ENCODE measurements around the gene IQSEC2.

Gene IQSEC2

GRCh38 chrX:53305219-53305995, 24.0 kb upstream of the IQSEC2 start:
- no peak for DNase-seq

- no peak for DNase-seq
Measured at GRCh38 chrX:53303195-53303594, 21.8 kb upstream of the IQSEC2 start.

DNA sequence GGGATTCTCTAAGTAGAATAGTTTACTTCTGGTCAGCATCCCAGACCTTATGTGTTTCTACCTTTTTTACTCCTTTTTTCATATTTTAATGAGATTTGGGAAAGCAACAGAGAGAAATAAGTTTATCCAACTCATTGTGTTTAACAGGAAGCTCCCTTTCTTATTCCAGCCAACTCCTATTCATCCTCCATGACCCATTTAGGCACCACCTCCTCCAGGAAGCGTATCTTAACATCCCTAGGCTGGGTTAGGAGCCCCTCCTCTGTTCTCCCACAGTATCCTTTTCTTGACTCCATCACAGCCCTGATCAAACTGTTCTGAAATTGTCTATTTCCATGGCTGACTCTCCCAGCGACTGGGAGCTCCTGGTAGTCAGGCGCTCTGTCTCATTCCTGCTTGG, 18.8 kb upstream of the IQSEC2 start:
- DNase-seq: no peak

DNA sequence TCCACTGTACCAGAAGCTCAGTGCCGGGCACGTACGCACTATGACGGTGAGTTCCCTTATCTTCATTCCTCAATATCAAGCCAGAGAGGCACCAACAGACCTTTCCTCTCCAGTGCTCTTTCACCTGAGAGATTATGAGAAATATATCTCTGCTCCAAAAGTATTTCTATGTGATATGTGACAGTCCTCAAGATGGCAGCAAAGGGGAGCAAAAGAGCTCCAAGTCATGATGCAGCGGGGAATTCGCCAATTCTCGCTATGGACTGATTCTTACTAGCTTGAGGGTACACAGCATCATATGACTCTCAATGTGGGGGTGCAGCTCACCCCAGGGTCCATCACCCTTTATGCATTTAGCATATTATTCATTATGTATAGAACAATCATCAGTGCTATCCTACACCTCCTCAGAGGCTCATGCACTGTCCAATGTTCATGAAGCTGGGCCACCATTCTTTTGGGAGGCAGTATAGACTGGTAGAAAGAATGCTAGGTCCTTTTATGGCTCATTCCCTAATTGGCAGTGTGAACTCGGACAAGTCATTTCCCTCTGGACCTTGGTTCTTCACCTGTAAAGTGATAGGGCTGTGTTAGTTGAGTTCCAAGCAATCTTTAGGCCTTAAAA, 12.8 kb upstream of the IQSEC2 start:
- no peak for DNase-seq

DNA sequence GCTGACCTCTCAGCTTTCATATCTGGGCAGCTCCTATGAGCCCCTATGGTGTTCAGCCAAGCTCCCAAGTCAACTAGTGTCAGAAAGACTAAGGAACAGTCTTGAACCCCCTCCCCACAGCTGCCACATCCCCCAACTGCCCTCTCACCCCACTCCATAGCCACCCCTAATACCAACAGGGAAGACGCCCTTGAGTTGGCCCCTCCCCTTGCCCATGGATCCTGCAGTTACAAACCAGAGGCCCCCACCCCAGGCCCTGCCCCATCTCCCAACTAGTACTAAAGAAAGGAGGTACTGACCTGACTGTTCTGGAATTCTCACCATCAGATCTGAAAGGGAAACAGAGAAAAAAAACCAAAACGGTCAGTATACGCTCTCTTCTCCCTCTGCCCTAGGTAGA, 10.2 kb upstream of the IQSEC2 start:
- no peak for DNase-seq

DNA sequence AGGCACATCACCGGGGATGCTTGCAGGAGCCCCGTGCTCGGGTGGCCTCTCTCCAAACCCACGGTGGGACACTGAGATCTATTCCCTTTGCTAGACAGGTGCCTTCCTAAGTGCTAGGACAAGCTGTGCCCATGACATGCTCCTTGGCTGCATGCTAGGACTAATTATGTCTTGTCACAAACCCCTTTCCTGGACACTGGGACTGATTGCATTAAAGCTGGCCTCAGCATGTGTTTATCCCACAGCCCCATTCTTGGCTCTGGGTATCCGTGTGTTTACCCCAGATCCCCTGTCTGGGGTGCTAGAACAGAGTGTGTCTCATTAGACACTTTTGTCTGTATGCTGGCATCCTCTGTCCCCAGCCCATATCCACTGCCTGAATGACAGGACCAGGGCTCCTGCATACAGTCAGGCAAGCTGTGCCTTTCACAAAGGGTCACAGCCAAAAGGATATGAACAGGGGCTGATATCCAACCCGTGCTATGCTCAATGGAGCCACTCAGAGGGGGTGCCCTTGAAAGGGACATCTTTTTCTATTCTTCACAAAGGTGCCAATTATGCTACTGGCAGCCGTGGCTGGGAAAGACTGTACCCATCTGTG, 9.2 kb upstream of the IQSEC2 start:
- DNase-seq: no peak

- no peak for DNase-seq
Measured at GRCh38 chrX:53288189-53288588, 6.8 kb upstream of the IQSEC2 start.

GRCh38 chrX:53287493-53288138, 6.2 kb upstream of the IQSEC2 start:
- peak; percentile 3 to 84 for DNase-seq

- DNase-seq: no peak
Measured at GRCh38 chrX:53286171-53286570, 4.8 kb upstream of the IQSEC2 start.

DNA sequence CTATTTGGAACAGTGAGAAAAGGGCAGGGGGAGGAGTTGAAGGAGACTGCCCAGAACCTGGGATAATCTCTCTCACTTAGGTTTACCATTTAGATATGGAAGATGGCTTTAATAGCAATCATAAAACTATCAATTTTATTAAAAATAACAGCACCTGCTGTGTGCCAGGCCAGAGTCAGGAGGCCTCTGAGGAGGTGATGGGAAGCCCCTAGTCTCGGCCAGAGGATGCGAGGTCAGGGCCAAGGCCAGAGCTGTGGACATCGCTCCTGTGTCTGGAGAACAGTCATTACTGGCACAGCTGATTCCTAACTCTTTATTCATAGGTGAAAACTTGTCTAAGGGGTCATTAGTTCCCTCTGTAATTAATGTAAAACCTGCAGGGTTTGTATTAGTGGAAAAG, 4.2 kb upstream of the IQSEC2 start:
- DNase-seq: no peak

- DNase-seq: peak in 1 of 2 donors; percentile 4
Measured at GRCh38 chrX:53284684-53285447, 3.5 kb upstream of the IQSEC2 start.

GRCh38 chrX:53283567-53283966, 2.2 kb upstream of the IQSEC2 start:
- DNase-seq: no peak

DNA sequence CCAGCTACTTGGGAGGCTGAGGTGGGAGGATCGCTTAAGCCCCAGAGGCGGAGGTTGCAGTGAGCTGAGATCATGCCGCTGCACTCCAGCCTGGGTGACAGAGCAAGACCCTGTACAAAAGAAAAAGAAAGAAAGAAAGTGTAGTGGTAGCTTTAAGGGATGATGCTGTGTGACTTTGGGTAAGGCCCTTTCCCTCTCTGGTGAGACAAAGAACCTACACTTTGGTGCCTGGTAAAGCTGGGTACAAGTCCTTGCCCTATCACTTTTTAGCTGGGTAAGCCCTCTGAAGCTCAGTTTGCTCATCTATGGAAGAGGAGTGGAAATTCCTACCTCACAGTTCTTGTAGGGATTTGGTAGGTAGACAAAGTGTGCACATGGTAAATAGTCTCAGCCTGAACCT, 1.7 kb upstream of the IQSEC2 start:
- no peak for DNase-seq

DNA sequence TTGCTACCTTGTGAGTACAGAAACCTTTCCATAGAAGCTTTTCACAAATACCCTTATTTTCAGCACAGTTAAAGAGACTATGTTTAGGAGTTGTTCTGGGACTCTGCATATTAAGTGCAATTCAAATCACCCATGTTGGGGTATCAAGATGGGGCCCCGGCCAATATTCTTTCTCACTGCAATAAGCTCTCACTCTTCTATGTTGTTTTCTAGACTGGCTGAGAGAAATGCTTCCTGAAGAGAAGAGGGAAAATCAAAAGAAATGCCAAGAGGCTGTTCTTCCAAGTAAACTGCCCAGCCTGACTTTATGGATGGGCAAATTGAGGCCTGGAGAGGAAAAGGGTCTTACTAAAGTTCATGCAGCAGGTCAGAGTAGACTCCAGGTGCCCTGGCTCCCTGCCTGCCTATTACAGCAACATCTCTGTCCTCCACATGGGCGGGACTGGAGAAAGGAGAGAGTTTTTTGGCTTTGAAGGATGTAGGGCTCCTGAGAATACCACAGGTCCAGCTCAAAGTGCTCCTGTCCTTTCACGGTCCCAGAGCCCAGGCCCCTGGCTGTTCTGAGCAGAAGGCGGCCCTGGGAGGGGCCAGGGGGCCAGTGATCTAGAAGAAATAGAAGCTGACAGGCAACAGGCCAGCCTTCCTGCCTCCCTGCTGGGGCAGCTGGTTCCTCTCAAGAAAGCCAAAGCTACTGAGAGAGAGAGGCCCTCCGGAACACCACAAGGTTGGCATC, 745 bp upstream of the IQSEC2 start:
- no peak for DNase-seq

- peak in 1 of 2 donors; percentile 20 for DNase-seq
Measured at GRCh38 chrX:53280331-53281320, 758 bp downstream of the IQSEC2 start.

DNA sequence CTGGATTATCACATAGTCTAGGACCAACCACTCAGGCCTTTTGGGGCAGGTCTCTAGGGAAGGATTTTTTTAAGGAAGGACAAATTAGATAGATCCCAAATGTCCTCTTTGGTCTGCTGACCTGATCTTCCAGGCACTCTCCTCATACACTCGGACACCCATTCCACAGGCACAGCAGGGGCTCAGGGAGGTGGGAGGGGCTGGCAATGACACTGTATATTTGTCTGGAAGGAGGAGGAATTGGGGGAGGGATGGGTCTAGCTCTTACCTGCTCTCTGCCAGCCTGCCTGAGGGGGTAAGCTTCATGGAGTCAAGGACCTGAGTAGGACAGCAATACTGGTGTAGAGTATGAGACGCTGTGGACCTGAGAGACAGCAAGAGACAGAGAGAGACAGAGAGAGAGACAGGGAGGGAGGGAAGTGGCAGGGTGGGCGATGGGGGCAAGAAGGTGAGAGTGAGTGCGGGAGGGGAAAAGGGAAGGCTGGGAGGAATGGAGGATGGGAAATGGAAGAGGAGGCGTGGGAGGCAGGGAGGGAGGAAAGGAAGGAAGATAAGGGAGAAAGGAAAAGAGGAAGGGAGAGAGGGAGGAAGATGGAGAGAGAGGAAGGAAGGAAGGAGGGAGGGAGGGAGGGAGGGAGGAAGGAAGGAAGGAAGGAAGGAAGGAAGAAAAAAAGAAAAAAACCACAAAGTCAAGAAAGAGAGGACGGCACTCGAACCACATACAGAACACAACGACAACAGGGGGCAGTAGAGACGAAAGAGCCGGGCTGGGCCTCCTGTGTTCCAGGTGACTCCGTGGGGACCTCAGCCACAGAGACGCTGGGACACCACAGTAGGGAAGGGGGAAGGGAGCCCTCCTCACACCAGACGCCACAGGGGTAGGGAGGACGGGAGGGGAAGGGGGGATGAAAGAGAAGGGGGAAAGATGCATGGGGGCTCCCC, 1.8 kb downstream of the IQSEC2 start:
- DNase-seq: no peak

DNA sequence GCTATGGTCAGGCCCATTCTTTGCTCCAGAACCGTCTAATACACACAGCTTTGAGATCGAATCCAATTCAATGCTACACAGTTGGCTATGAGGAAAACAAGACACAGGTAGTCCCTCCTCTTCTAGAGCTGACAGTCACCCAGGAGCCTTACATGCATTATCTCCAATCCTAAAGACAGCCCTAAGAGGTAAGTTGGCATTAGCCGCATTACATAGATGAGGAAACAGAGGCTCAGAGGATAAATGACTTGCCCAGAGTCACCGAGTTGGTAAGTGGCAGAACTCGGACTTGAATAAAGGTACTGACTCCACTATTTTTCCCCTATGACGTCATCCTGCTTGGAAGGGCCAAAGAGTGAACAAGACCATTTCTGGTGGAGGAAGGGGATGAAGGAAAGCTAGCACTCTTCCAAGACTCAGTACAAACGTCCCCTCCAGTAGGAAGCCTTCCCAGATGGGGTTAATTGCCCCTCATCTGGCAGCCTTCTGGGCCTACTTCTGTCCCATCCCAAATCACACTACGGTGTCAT, 8.5 kb downstream of the IQSEC2 start:
- DNase-seq: no peak

DNA sequence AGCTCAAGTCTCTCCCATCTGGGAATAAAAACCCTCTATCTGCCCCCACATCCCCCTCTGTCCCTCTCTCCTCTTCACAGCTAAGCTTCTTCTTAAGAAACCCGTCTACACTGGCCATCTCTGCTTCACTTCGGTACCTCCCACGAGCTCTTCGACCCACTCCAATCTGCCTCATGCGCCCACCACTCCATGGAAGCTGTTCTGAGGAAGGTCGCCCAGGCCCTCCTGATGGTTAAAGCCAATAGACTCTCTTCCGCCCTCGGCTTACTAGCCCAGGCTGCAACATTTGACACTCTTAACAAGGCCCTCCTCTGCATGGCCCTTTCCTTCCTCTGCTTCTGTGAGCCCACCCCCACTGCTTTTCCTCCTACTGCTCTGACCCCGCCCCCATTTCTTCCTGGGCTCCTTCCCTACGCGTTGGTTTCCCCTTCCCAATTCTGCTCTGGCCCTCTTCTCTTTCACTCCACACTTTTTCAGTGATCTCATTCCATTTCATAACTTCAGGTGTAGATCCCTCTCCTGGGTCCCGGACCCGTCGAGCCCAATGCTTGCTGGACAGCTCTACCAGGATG, 11.8 kb downstream of the IQSEC2 start:
- no peak for DNase-seq

DNA sequence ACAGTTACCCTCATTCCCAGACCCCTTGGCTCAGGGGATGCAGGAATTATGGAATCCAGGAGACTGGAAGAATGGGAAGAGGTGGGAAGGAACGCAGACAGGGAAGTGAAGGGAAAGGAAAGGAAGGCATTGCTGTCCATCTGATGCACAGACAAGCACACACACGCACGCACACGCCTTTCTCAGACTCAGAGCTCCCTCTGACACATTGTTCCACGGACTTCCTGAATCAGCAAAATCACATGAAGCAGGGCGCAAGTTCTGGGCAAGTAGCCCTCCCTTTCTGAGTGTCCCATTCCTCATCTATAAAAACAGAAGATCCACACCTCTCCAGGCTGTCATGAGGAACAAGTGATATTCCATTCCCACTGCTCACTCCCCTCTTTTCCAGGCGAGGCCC, 13.2 kb downstream of the IQSEC2 start:
- DNase-seq: no peak
